OCI-LY3 (cell line): ENCODE results near the gene AUTS2.

Experiments
- CTCF ChIP-seq: fragments of 200-600, 300-600 bp; sonication (generic); IDR thresholded peaks from 2 replicates; pipeline ENCODE4 v1.5.1; 2014; ENCODE audit warnings: antibody characterized with exemption, low read length, low read depth
- EZH2phosphoT487 ChIP-seq: fragments of 200-600 bp; shearing (Covaris generic); IDR thresholded peaks from 2 replicates; pipeline ENCODE4 v1.6.1; 2018; ENCODE audit warnings: antibody characterized with exemption, mixed run types, low read depth

GRCh38 chr7:70778585-70778984 lies 1180.3 kb downstream of the AUTS2 start:
- no peak for TF ChIP-seq CTCF
- TF ChIP-seq EZH2phosphoT487, result no peak
